HG02981 (cell line): Measurements from ENCODE around the gene KCNG3.

Experiments used
- ATAC-seq: cut with Tn5 transposase; IDR thresholded peaks from one replicate; pipeline ENCODE4 v1.9.1; 2021; ENCODE audit warnings: mild to moderate bottlenecking, moderate library complexity; ENCODE audit not compliant: unreplicated experiment

Gene KCNG3

DNA sequence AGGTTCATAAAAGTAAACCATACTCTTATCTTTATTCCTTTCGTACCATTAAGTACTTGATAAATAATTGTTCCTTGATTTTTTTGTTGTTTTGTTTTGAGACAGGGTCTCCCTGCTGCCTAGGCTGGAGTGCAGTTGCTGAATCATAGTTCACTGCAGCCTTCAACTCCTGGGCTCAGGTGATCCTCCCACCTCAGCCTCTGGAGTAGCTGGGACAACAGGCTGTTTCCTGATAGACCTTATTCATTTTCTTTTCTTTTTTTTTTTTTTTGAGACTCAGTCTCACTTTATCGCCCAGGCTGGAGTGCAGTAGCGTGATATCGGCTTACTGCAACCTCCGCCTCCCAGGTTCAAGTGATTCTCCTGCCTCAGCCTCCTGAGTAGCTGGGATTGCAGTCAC lies 5.5 kb downstream of the KCNG3 start:
- no peak for ATAC-seq

DNA sequence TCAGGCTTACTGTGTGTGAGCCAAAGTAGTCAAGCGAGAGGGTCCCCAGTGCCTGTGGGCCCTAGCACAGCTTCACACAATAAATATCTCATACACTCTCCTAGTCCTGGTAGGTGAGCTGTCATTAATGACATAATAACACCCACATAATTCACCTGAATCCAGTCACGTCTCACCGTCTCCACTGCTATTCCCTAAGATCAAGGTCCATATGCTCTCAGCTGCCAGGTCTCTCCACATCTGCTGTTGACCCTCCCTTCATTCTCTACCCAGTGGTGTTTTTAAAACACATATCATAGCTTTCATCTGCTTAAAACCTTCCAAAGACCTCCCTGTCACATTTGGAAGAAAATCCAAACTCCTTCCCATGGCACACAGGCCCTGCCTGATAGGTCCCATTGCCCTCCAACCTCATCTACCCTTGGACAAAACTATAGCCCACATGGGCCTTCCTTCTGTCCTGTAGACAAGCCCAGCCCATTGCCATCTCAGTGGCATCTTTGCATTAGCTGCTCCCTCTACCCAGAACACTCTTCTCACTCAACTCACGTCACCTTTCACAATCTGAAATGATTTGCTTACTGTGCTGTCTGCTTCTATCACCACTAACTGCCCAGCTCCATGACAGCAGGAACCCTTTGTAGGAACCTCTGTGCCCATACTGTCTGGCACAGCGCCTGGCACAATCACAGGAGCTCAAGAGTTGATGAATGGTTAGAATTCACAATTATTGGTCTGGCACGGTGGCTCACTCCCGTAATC lies 7.5 kb downstream of the KCNG3 start:
- ATAC-seq: no peak

DNA sequence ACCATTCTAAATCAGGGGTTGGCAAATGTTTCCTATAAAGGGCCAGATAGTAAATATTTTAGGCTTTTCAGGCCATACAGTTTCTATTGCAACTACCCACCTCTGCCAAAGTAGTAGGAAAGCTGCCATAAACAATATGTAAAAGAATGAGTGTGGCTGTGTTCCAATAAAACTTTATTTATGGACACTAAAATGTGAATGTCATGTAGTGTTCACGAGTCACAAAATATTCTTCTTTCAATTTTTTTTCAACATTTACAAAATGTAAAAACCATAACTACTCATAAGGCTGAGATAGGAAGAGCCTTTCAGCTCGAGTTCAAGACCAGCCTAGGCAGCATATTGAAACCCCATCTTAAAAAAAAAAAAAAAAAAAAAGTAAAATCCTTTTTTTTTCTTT lies 13.4 kb downstream of the KCNG3 start:
- ATAC-seq: no peak

GRCh38 chr2:42474765-42475454 lies 18.9 kb downstream of the KCNG3 start:
- no peak for ATAC-seq

DNA sequence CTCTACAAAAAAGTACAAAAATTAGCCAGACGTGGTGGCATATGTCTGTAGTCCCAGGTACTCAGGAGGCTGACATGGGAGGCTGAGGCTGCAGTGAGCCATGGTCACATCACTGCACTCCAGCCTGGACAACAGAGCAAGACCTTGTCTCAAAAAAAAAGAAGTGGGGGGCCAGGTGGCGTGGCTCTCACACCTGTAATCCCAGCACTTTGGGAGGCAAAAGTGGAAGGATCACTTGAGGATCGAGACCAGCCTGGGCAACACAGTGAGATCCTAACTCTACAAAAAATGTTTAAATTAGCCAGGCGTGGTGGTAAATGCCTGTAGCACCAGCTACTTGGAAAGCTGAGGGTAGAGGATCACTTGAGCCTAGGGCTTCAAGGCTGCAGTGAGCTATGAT lies 23.1 kb downstream of the KCNG3 start:
- ATAC-seq: no peak

GRCh38 chr2:42464631-42465030 lies 29.2 kb downstream of the KCNG3 start:
- ATAC-seq: no peak

DNA sequence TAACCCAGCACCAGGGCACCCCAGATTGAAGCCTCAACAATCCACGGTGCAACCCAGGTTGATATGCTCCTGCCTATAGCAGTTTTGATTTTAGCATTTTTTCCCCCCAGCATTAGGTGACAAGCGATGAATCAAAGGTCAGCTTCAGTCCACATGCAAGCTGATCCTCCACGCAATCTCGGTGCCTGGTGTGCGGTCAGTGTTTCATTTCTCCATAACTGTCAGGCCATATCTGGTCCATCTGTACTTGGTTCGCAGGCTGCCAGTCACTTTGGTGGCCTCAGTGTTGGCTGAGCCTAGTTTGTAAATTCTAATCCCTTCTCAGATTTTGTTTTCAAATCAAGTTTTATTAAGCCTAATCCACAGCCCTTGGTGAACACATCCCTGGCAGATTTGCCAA lies 30.2 kb downstream of the KCNG3 start:
- ATAC-seq: no peak

- ATAC-seq: no peak
Measured at GRCh38 chr2:42459296-42459695, 34.5 kb downstream of the KCNG3 start.

GRCh38 chr2:42458396-42458795 lies 35.4 kb downstream of the KCNG3 start:
- ATAC-seq: no peak

- ATAC-seq: no peak
Measured at GRCh38 chr2:42457011-42457410, 36.8 kb downstream of the KCNG3 start.

- no peak for ATAC-seq
Measured at GRCh38 chr2:42456126-42456839, 37.5 kb downstream of the KCNG3 start.

- ATAC-seq: no peak
Measured at GRCh38 chr2:42452545-42452944, 41.2 kb downstream of the KCNG3 start.

DNA sequence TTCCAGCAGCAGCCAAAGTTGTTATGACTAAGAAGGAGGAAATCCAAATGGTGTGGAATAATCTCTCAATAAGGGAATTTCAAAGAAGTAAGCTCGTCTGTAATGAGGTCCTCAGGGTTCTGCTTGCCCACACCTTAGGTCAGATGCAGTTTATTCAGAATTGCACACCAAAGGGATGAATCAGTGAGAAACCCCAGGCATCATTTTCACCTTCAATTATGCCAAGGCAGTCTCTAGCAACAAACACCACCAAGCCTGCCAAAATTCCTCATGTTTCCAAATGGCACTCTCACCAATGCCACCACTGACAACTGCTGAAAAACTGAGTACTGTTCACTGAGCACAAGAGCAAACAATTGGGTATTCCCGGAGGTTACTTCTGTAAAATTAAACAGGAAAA lies 43.6 kb downstream of the KCNG3 start:
- no peak for ATAC-seq

GRCh38 chr2:42449163-42450087 lies 44.4 kb downstream of the KCNG3 start:
- no peak for ATAC-seq

DNA sequence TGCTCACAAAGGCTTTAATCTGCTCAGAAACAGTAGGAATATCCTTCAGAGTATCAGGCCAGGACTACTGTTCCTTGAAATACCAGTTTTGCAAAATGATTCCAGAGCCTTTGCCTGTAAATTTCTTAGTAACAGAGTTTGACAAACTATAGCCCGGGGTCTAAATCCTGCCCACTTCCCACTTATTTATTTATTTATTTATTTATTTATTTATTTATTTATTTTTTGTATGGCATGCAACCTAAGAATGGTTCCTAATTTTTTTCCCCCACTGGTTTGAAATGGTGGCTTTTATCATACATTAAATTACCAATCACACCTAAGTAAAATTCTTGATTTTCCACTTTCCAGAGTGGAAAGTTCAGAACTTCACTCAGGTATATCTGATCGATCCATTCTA lies 45.6 kb downstream of the KCNG3 start:
- ATAC-seq: no peak

DNA sequence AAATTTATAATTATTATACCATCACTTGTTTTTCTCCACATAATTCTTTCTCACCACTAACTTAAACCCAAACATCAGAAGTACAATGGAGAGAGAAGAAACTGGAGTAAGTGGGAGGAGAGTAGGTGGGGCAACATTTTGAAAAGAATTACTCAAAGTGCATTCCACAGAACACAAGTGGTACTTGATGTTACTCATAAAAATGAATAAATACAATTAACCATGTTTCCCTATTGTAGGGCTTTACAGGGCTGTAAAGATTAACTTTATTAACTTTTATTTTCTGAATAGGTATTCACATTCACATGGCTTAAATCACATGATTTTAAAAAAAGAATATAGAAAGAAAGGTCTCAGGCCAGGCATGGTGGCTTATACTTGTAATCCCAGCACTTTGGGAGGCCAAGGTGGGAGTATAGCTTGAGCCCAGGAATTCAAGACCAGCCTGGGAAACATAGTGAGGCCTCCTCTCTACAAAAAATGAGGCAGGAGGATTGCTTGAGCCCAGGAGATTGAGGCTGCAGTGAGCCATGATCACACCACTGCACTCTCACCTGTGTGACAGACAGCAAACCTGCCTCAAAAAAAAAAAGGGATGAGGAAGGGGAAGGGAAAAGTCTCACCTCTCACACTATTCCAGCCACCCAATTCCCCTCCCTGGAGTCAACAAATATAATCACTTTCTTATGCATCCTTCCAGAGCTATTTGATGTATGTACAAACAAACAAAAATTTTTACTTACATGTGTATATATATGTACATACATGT lies 47.1 kb downstream of the KCNG3 start:
- ATAC-seq: no peak

DNA sequence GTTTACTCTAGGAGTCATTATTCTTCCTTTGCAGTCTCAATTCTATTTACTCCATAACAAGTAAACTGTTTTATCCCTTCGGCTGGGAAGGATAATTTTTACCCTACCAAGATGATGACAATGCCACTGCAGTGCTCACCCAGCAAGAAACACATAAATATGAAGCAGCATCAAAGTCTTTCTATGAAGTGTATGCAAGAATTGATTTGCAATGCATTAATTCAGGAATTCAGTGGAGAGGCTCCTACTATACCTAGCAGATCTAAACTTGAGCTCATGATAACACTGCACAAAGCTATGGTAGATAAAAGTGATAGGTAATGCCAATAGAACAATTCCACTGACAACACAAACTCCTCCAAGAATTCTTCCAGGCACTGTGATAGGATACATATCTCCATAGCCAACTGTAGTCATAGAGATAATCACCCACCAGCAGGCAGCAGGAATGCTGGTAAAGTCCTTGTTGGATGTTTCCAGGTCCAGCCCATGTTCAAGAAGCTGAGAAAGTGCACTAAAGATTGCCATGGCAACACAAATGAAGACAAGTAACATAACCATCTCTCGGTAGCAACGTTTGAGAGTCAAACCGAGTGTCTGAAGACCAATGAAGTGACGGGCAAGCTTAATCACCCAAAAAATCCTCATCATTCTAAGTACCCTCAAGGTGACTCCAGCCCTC lies 49.9 kb downstream of the KCNG3 start:
- no peak for ATAC-seq

DNA sequence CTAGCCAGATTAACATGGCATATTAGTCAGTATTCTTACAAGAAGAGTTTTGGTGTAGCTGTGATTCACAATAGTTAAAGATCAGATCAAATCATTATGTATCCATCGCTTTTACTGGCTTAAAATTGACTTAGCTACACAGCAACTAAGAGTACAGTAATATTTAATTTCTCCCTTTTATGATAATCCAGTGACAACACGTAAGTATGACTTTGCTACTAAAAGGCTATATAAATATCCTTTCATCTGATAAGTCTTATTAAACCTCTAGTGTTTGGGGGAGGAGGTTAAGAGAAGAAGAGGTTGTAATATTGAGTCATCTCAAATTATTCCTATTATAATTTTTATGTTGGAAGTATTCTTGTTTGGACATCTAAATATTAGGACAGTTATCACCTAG lies 51.0 kb downstream of the KCNG3 start:
- no peak for ATAC-seq

GRCh38 chr2:42438685-42439084 lies 55.1 kb downstream of the KCNG3 start:
- no peak for ATAC-seq

DNA sequence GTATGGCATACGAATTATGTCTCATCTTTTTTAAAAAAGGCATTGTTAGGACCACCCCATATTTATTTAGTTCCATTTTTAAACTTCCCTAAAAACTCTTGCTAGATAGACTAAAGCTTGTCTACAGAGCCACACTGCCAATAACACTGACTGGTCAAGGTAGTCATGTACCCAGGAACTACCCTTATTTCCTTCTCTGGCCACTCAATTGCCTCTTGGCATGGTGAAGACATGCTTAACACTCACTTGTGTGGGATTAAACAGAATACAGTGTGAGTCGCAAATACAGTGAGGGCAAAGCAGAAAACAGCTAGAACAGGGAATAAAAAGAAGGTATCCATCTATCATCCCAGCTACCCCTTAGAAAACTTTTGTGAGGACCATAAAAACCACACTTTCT lies 57.4 kb downstream of the KCNG3 start:
- no peak for ATAC-seq
